GM19467 (cell line): Measurements from ENCODE around the gene TUBB4B.
"Not testable (repeated sequence)": the region's sequence is repeated elsewhere in the genome, so short reads cannot be mapped to it uniquely, and the experiment has no call there.

ENCODE experiments used
- ATAC-seq: cut with Tn5 transposase; IDR thresholded peaks from one replicate; pipeline ENCODE4 v1.9.1; 2021; ENCODE audit warnings: mild to moderate bottlenecking, moderate library complexity; ENCODE audit not compliant: unreplicated experiment

TUBB4B gene

GRCh38 chr9:137250329-137251193 lies 9.5 kb downstream of the TUBB4B start:
- no peak for ATAC-seq

GRCh38 chr9:137251194-137251461 lies 10.0 kb downstream of the TUBB4B start, which contains the start of gene STPG3:
Gene STPG3 (plus strand): TSS chr9:137251286. CDS start chr9:137251287, 1 bp downstream.
- ATAC-seq: no peak

DNA sequence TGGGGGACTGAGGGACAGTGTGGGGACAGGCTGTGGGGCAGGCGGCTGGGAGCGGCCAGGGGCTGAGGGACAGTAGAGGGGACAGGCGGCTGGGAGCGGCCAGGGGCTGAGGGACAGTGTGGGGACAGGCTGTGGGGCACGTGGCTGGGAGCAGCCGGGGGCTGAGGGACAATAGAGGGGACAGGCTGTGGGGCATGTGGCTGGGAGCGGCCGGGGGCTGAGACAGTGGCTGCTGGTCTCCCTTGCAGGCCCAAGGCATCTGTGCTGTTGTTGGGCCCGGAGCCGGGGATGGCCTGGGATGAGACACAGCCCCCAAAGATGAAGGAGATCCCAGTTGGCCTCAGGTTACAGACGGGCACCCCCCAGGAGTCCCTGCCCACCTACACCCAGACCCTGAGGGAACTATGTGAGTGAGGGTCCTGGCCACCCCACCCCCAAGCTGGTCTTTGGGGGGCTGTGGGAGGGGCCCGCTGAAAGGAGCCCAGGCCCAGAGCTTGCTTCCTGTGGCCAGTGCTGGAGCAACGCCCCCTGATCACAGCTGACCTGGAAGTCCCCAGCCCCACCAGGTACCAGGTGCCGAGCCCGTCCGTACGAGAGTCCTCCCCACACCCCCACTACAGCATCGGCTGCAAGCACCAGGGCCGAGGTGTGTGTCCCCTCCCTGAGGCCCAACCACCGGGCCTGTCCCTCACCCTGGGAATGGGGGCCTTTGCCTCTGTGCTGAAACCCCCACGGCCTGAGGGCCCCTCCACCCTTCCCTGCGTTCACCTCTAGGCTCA lies 10.6 kb downstream of the TUBB4B start:
- ATAC-seq: no peak

DNA sequence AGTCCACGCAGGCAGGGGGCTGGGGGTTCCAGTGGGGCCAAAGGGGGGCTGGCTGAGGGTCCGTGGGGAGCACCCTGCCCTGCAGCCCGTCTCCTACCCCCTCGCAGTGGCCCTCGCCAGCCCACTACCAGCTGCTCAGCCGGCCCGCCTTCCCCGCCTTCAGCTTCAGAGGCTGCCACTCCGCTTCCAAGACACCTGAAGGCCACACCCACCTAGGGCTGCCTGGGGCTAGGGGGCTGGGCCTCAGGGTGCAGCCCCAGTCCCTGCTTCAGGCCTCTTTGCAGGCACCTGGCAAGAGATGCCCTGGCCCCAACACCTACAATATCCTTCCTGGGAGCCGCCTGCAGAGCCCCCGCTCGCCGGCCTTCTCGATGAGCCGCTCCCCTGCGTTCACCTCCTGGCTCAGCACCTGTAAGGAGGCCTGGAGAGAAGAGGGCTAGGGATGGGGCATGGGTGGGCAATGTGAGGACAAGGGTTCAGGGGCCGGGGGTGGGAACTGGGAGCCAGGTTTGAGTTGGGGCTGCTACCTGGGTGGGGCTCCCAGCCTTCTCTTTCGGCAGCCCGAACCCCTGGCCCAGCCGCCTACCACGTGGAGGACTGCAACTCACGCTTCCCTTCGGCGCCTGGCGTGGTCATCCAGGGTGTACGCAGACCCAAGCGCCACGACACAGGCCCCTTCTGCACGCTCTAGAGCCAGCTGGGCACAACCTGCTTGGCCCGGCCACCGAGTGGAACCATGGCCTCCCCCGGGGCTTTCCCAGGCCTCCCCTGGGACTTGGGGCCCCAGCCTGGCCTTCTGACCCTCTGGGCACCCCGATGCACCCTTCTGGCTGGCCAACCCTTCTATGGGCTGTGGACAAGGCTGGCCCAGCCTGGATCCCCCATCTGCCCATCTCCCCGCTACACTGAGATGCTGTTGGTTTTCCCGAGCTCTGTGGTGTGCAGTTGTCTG lies 11.7 kb downstream of the TUBB4B start:
- no peak for ATAC-seq

- no peak for ATAC-seq
Observed at GRCh38 chr9:137253717-137254623, 12.9 kb downstream of the TUBB4B start.

GRCh38 chr9:137254624-137255447 lies 13.7 kb downstream of the TUBB4B start, which contains the start of gene NELFB:
Gene NELFB (plus strand): TSS chr9:137255327.
- peak; percentile 68 for ATAC-seq

DNA sequence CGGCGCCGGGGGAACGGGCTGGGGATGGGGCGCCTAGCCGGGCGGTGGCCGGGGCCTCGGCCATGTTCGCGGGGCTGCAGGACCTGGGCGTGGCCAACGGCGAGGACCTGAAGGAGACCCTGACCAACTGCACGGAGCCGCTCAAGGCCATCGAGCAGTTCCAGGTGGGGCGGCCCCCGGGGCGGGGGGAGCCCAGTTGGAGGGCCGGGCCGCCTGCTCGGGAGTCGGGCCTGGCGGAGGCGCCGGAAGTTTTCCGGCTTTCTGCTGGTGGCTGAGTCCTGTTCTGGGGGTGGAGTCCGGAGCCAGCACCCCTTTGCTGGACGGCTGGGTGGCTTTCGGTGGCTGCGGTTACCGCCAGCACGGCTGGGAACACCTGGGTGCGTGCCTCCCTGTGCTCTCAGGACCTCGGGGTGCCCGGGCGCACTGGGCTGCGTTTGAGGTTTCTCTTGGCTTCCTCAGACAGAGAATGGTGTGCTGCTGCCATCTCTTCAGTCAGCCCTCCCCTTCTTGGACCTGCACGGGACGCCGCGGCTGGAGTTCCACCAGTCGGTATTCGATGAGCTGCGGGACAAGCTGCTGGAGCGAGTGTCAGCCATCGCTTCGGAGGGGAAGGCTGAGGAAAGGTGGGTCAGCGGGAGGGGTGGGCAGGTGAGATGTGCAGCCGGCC lies 14.5 kb downstream of the TUBB4B start:
- peak; percentile 20 for ATAC-seq

- ATAC-seq: no peak
Observed at GRCh38 chr9:137256362-137256761, 15.3 kb downstream of the TUBB4B start.

DNA sequence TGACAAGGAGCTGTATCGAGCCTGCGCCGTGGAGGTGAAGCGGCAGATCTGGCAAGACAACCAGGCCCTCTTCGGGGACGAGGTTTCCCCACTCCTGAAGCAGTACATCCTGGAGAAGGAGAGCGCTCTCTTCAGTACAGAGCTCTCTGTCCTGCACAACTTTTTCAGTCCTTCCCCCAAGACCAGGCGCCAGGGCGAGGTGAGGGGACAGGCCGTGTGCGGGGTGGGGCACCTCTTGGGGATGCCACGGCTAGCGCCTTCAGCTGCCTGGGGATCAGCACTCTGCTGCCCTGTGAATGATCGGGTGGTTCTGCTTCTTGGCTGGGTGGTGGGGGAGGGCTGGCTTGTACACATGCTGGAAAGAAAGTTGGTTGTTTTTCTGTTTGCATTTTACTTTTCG lies 15.8 kb downstream of the TUBB4B start:
- ATAC-seq: no peak

- not testable (repeated sequence) for ATAC-seq
Observed at GRCh38 chr9:137262173-137262908, 21.3 kb downstream of the TUBB4B start.

GRCh38 chr9:137262909-137263285 lies 21.8 kb downstream of the TUBB4B start:
- no peak for ATAC-seq

DNA sequence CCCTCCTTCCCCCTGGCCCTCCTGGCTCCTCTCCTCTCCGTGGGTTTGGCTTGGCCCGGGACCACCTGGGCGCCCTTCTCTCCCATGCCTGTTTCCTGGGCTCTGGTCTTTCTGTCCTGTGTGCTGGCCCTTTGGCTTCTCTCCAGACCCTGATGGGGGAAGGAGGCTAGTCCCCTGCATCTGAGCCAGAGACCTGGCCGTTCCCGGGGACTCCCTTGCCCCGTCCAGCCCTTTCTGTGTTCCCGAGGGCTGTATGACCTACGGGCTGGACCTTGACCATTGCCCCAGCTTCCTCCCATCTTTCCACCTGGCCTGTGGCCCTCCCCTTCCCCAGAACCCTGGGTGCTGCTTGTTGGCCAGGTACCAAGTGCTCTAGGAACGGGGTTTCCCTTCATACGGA lies 22.4 kb downstream of the TUBB4B start:
- no peak for ATAC-seq

GRCh38 chr9:137264067-137264466 lies 23.0 kb downstream of the TUBB4B start:
- no peak for ATAC-seq

- ATAC-seq: no peak
Observed at GRCh38 chr9:137265496-137266161, 24.5 kb downstream of the TUBB4B start.

- ATAC-seq: no peak
Observed at GRCh38 chr9:137266162-137266527, 25.1 kb downstream of the TUBB4B start.

- ATAC-seq: no peak
Observed at GRCh38 chr9:137266585-137267453, 25.7 kb downstream of the TUBB4B start.
